ENCODE measurements around the gene CD47. TPM values are rescaled to one million over a fixed set of nuclear protein-coding genes. Genes with fewer than 3 reads are reported as not detected.

The CD47 gene
- total RNA-seq, 1 experiment from 2014 or later = 62.0 TPM

GRCh38 chr3:108053067-108053466 lies 37.8 kb downstream of the CD47 start:
- DNase-seq (ENCODE audit: low read depth) = no peak

GRCh38 chr3:108051005-108051404 lies 39.8 kb downstream of the CD47 start:
- DNase-seq (ENCODE audit: low read depth) = peak; percentile 25

- no peak for DNase-seq (ENCODE audit: low read depth)
These were observed 42.8 kb downstream of the CD47 start for GRCh38 chr3:108047987-108048386.

- DNase-seq (ENCODE audit: low read depth) = no peak
These were observed 44.6 kb downstream of the CD47 start for GRCh38 chr3:108046247-108046646.

- DNase-seq (ENCODE audit: low read depth) = no peak
These were observed 46.1 kb downstream of the CD47 start for GRCh38 chr3:108044699-108045098.

GRCh38 chr3:108042300-108042699 lies 48.5 kb downstream of the CD47 start:
- no peak for DNase-seq (ENCODE audit: low read depth)

- DNase-seq (ENCODE audit: low read depth) = no peak
These were observed 49.6 kb downstream of the CD47 start for GRCh38 chr3:108041253-108041652.

GRCh38 chr3:108037770-108038169 lies 53.1 kb downstream of the CD47 start:
- no peak for DNase-seq (ENCODE audit: low read depth)

GRCh38 chr3:108036984-108037741 lies 53.7 kb downstream of the CD47 start:
- DNase-seq (ENCODE audit: low read depth) = no peak

GRCh38 chr3:108036401-108036800 lies 54.4 kb downstream of the CD47 start:
- no peak for DNase-seq (ENCODE audit: low read depth)

GRCh38 chr3:108035751-108036150 lies 55.1 kb downstream of the CD47 start:
- DNase-seq (ENCODE audit: low read depth) = peak; percentile 65

- peak; percentile 48 for DNase-seq (ENCODE audit: low read depth)
These were observed 58.9 kb downstream of the CD47 start for GRCh38 chr3:108031895-108032294.

GRCh38 chr3:108030960-108031359 lies 59.9 kb downstream of the CD47 start:
- DNase-seq (ENCODE audit: low read depth) = no peak

- no peak for DNase-seq (ENCODE audit: low read depth)
These were observed 61.4 kb downstream of the CD47 start for GRCh38 chr3:108029466-108029865.

GRCh38 chr3:108028896-108029295 lies 61.9 kb downstream of the CD47 start:
- no peak for DNase-seq (ENCODE audit: low read depth)

GRCh38 chr3:108025177-108025576 lies 65.7 kb downstream of the CD47 start:
- no peak for DNase-seq (ENCODE audit: low read depth)

GRCh38 chr3:108024146-108024850 lies 66.5 kb downstream of the CD47 start:
- no peak for DNase-seq (ENCODE audit: low read depth)

GRCh38 chr3:108022256-108023150 lies 68.3 kb downstream of the CD47 start:
- no peak for DNase-seq (ENCODE audit: low read depth)

GRCh38 chr3:108021533-108021932 lies 69.3 kb downstream of the CD47 start:
- DNase-seq (ENCODE audit: low read depth) = no peak

- DNase-seq (ENCODE audit: low read depth) = no peak
These were observed 69.7 kb downstream of the CD47 start for GRCh38 chr3:108021131-108021530.

- DNase-seq (ENCODE audit: low read depth) = no peak
These were observed 72.3 kb downstream of the CD47 start for GRCh38 chr3:108018552-108018951.

GRCh38 chr3:108017587-108017986 lies 73.2 kb downstream of the CD47 start:
- DNase-seq (ENCODE audit: low read depth) = no peak
